Heart right ventricle (tissue), 16 donors: Measurements from ENCODE around the gene C16orf74. TPM values are rescaled to one million over a fixed set of nuclear protein-coding genes. Genes with fewer than 3 reads are reported as not detected.
A peak's percentile ranks its signal among the peaks of the same experiment; 100 is the strongest.

Experiments
- ATAC-seq, 8 donors: fragments of 200-7000 bp; cut with Tn5 transposase; one replicate each; pipeline ENCODE4 v1.9.1; 2020; ENCODE audit warnings: mild to moderate bottlenecking in 8 of 8, moderate library complexity in 8 of 8, moderate number of reproducible peaks in 1 of 8
- DNase-seq, 2 donors: peaks; one replicate each; pipeline ENCODE4 v3.0.0-alpha.2; 2020
- H3K27ac ChIP-seq, 10 donors: fragments of 200-600 bp; sonication (generic) in 2 of 10; one replicate each; pipeline versions ENCODE4 v1.5.0 to v1.8.0; 2020 to 2022; ENCODE audit warnings: mild to moderate bottlenecking in 3 of 10
- H3K27me3 ChIP-seq, 7 donors: fragments of 200-600 bp; one replicate each; pipeline ENCODE4 v1.8.0; 2021 to 2022; ENCODE audit warnings: mild to moderate bottlenecking in 2 of 7
- H3K36me3 ChIP-seq, 9 donors: fragments of 200-600 bp; sonication (generic) in 1 of 9; one replicate each; pipeline versions ENCODE4 v1.5.0 to v1.8.0; 2020 to 2022; ENCODE audit warnings: mild to moderate bottlenecking in 2 of 9
- H3K4me1 ChIP-seq, 9 donors: fragments of 200-600 bp; sonication (generic) in 1 of 9; one replicate each; pipeline versions ENCODE4 v1.5.0 to v1.8.0; 2020 to 2022; ENCODE audit warnings: mild to moderate bottlenecking in 4 of 9
- H3K4me3 ChIP-seq, 10 donors: fragments of 200-600 bp; sonication (generic) in 2 of 10; one replicate each; pipeline versions ENCODE4 v1.5.0 to v1.8.0; 2020 to 2022; ENCODE audit warnings: mild to moderate bottlenecking in 7 of 10, moderate library complexity in 2 of 10
- H3K9me3 ChIP-seq, 11 donors: fragments of 200-600 bp in 10 of 11; sonication (generic) in 2 of 11; one replicate each; pipeline versions ENCODE4 v1.5.0 to v1.8.0; 2013 to 2022; ENCODE audit warnings: mild to moderate bottlenecking in 2 of 11, control low read depth in 1 of 11, moderate library complexity in 1 of 11
- CTCF ChIP-seq, 9 donors: fragments of 200-600 bp; sonication (generic) in 2 of 9; IDR thresholded peaks; one replicate each; pipeline versions ENCODE4 v1.5.0 to v1.8.0; 2021 to 2022; ENCODE audit warnings: antibody characterized with exemption in 9 of 9, mild to moderate bottlenecking in 5 of 9, moderate library complexity in 1 of 9
- WGBS, 2 donors: extraction: QIAGEN DNeasy Blood & Tissue Kit; methylation state at CpG; one replicate each; pipeline ENCODE4 v1.1.7; 2013; ENCODE audit warnings: inconsistent platforms in 1 of 2; 5-methylcytosine and 5-hydroxymethylcytosine counted together
- intact Hi-C, 10 donors: fragments of 100-400 bp; cut with DNase I; formaldehyde crosslinking; loops; one replicate each; pipeline versions ENCODE4 v1.11.1 to v1.14.2; 2022
- polyA plus RNA-seq, 2 donors: library from polyadenylated mRNA; stranded (reverse); fragments of 200-250 nt; gene quantifications; one replicate each; pipeline ENCODE4 v1.2.3, GENCODE V29; 2013
- total RNA-seq, 10 donors: library from RNA; stranded (reverse); fragmentation: NEBNext Ultra II Directional in 3 of 10; extraction: Animal tissue kit (Norgen Biotek cat#: 25700) in 3 of 10; gene quantifications; one replicate each; pipeline versions ENCODE4 v1.2.1 to v1.2.4, GENCODE V29; 2021 to 2023
- donor health status: Arrhythmogenic right ventricular cardiomyopathy.
- donor health status: ischemic (EF 13 %, LVEDD 7.1; RV severe dilation, severe dysfunction).
- donor health status: healthy with polysubstance abuse.
- donor health status: DM: no; HTN: yes; CAD: no.
- donor health status: DM: no; HTN: no; CAD: no.
- donor health status: ischemic (EF 25% LVEDD 6.9; RV normal size, moderate dysfunction).
- donor health status: ischemic (EF 25% LVEDD 5.7; RV mildly dilated, moderate dysfunction).
- donor health status: healthy.
- donor health status: DM: yes; HTN: yes; CAD: no.
- donor health status: Ischemic cardiomyopathy.
- donor health status: ischemic (EF 35%, LVEDD 5.7; RV mildly dilated, moderate dysfunction).
- donor health status: nonischemic (EF 11% LVEDD 7.7; RV severe dilation, severe dysfunction).
- donor health status: DM: yes; HTN: yes; CAD: no.
- donor health status: PGD.
- donor health status: ischemic (EF 29% LVEDD 5.4; RV normal size, mild dysfunction).
- donor health status: nonischemic (EF 23%, LVEDD 6.1; RV moderate dilation, normal function).

C16orf74 gene
- total and polyA plus RNA-seq, 12 donors = 0.56 to 6.5 (median 1.2) TPM

DNA sequence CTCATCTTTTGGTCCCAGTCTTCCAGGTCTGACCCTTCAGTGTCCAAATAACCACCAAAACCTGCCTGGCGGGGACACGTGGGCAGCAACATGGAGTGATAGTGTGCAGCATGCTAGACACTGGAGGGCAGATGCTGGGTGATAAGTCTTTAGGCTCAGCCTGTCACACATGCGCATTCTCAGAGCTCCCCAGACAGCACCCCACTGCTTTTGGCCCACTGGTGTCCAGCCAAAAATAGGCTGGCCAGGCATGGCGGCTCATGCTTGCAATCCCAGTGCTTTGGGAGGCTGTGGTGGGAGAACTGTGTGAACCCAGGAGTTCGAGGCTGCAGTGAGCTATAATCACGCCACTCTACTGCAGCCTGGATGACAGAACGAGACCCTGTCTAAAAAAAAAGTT lies 74.4 kb downstream of the C16orf74 start:
- ATAC-seq (no peak), DNase-seq (no peak)
- Histone ChIP-seq H3K27me3 (no peaks in the 10 kb centered on the region), H3K4me3 (no peak overlapping the region), H3K36me3 (peaks cover 0 to 79% (median 14%) of the 10 kb centered on the region in 9 donors), H3K27ac (no peak overlapping the region), H3K9me3 (no peaks in the 10 kb centered on the region), H3K4me1 (peaks cover 2 to 27% (median 14%) of the 10 kb centered on the region in 9 donors)
- intact Hi-C loops = loop anchor here in 1 of 10 donors (5.0 kb wide), 1 partner anchor 41 kb away; no protein-coding TSS in a partner anchor
- 93 to 95% methylated on average over 7 of the region's 7 CpGs for WGBS, 2 donors
- no peak for TF ChIP-seq CTCF (IDR thresholded peaks at IDR 0.05)

DNA sequence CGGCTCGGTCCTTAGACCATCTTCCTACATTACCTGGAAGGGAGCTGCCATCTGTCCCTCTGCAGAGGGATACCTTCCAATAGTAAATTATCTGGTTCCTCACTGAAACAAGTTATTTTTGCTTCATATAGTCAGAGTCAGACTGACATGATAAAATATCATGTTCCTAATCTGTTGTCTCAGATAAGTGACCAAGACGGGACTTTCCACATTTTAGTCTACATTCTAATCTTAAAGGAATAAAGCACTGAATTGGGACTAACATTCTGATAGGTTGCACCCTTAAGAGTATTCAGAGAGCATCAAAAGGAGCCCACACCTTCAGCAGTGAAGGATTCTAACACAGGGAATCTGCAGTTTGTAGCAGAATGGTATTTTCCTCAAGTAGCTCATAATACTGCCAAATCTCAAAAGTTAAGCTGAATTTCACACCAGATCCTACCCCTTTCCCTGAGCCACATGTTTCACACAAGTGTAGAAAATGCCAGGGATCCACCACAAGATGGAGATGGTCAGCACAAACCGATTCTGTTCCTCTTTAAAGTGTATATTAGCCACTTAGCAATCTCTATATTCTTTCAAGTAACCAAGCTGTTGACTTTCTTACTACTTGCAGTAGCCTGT lies 75.5 kb downstream of the C16orf74 start:
- 63 to 70% methylated on average over 4 of the region's 4 CpGs for WGBS, 2 donors
- DNase-seq (no peak), ATAC-seq (no peak)
- intact Hi-C loops = loop anchor here in 1 of 10 donors (5.0 kb wide), 1 partner anchor 42 kb away; no protein-coding TSS in a partner anchor
- Histone ChIP-seq H3K36me3 (peaks cover 0 to 89% (median 14%) of the 10 kb centered on the region in 9 donors), H3K4me3 (no peak overlapping the region), H3K27me3 (no peaks in the 10 kb centered on the region), H3K27ac (no peak overlapping the region), H3K4me1 (peaks cover 2 to 27% (median 14%) of the 10 kb centered on the region in 9 donors), H3K9me3 (no peaks in the 10 kb centered on the region)
- peak in 7 of 9 donors; percentile 5 to 52 (median 44) for TF ChIP-seq CTCF (IDR thresholded peaks at IDR 0.05)

DNA sequence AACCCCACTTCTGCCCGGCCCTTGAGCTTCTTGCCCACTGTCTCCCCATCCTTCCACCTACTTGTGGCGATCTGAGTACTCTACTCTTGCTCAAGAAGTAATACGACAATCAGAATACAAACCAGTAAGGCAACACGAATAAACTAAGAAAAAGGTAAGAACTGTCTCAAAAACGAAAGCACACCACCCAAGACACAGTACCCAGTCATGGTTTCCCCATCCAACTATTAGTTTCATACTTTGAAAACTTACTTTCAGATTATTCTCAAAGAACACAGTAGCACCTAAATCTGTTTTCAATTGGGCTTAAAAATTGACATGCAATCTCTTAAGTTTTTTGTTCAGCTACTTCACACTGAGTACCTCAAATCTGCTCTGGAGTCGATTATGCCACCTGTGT lies 76.1 kb downstream of the C16orf74 start:
- intact Hi-C loops = loop anchor here in 2 of 10 donors (5.0 kb wide), 1 partner anchor 42 kb away; no protein-coding TSS in a partner anchor
- H3K27me3 ChIP-seq = no peaks in the 10 kb centered on the region
- no peak for TF ChIP-seq CTCF (IDR thresholded peaks at IDR 0.05)
- 93 to 95% methylated on average over 6 of the region's 6 CpGs for WGBS, 2 donors
- H3K4me3 ChIP-seq = no peak overlapping the region
- peaks cover 2 to 27% (median 14%) of the 10 kb centered on the region in 9 donors for H3K4me1 ChIP-seq
- ATAC-seq = no peak
- H3K27ac ChIP-seq = peak overlapping the region in 6 of 10 donors; percentile 19 to 72 (median 54)
- no peaks in the 10 kb centered on the region for H3K9me3 ChIP-seq
- DNase-seq = no peak
- peaks cover 0 to 94% (median 16%) of the 10 kb centered on the region in 9 donors for H3K36me3 ChIP-seq

DNA sequence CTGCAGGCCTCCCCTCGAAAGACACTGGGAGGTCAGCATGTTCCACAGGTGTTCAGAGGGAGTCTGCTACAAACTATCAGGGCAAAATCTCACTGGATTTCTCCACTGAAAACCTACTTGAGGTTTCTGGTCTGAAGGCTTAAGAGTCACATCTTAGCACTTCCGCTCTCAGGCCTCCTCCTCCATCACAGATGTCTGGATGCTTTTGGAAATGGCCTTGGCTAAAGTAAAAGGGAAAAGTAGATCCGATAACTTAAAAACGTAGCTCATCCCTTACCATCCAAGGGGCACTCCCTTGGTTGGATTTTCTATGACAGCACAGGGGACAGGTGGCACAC lies 76.5 kb downstream of the C16orf74 start:
- peak overlapping the region in 6 of 10 donors; percentile 19 to 72 (median 54) for H3K27ac ChIP-seq
- no peak for DNase-seq
- H3K4me1 ChIP-seq = peaks cover 2 to 27% (median 14%) of the 10 kb centered on the region in 9 donors
- no peaks in the 10 kb centered on the region for H3K9me3 ChIP-seq
- 60 to 65% methylated on average over 4 of the region's 4 CpGs for WGBS, 2 donors
- intact Hi-C loops = loop anchor here in 1 of 10 donors (5.0 kb wide), 1 partner anchor 43 kb away; no protein-coding TSS in a partner anchor
- no peaks in the 10 kb centered on the region for H3K27me3 ChIP-seq
- peaks cover 0 to 99% (median 20%) of the 10 kb centered on the region in 9 donors for H3K36me3 ChIP-seq
- no peak overlapping the region for H3K4me3 ChIP-seq
- no peak for TF ChIP-seq CTCF (IDR thresholded peaks at IDR 0.05)
- ATAC-seq = no peak
